Measurements from ENCODE around the gene NFATC1.

- TF ChIP-seq CTCF (IDR thresholded peaks at IDR 0.05) (no peak), POLR2A (IDR thresholded peaks at IDR 0.05) (no peak), POLR2AphosphoS5 (IDR thresholded peaks at IDR 0.05) (no peak)
Observed at GRCh38 chr18:79522451-79523205, 126.9 kb downstream of the NFATC1 start.

All from transverse colon (tissue), 4 donors.